ENCODE results near the gene BLACAT1. TPM values are rescaled to one million over a fixed set of nuclear protein-coding genes. Genes with fewer than 3 reads are reported as not detected.

The BLACAT1 gene
- total RNA-seq, 1 experiment from 2014 or later, result not detected

- Histone ChIP-seq H3K9me2 (replicated peaks; ENCODE audit: insufficient read depth, low read length) (no peaks in the 10 kb centered on the region), H2AFZ (ENCODE audit: low read length) (no peak overlapping the region), H3K9ac (ENCODE audit: low read length) (no peak overlapping the region), H3K36me3 (ENCODE audit: insufficient read depth, low read length) (no peaks in the 10 kb centered on the region), H3K4me1 (ENCODE audit: low read length) (no peaks in the 10 kb centered on the region), H4K20me1 (ENCODE audit: insufficient read depth, low read depth, low read length) (no peaks in the 10 kb centered on the region), H3K9me3 (ENCODE audit: low read length) (no peaks in the 10 kb centered on the region), H3K79me2 (ENCODE audit: low read length) (no peaks in the 10 kb centered on the region), H3K4me2 (ENCODE audit: low read depth, low read length, poor library complexity, severe bottlenecking) (no peak overlapping the region), H3K4me3 (ENCODE audit: low read length) (no peak overlapping the region), H3K27me3 (ENCODE audit: low read length) (no peaks in the 10 kb centered on the region), H3K27ac (ENCODE audit: low read length) (no peak overlapping the region)
- DNase-seq, result no peak
Measured at GRCh38 chr1:205449254-205449749, 6.5 kb downstream of the BLACAT1 start.

- H3K27ac ChIP-seq (ENCODE audit: low read length), result no peak overlapping the region
- no peak overlapping the region for H3K4me2 ChIP-seq (ENCODE audit: low read depth, low read length, poor library complexity, severe bottlenecking)
- H3K36me3 ChIP-seq (ENCODE audit: insufficient read depth, low read length), result no peaks in the 10 kb centered on the region
- no peak overlapping the region for H2AFZ ChIP-seq (ENCODE audit: low read length)
- H3K9me3 ChIP-seq (ENCODE audit: low read length), result no peaks in the 10 kb centered on the region
- no peaks in the 10 kb centered on the region for H3K9me2 ChIP-seq (replicated peaks; ENCODE audit: insufficient read depth, low read length)
- H3K27me3 ChIP-seq (ENCODE audit: low read length), result no peaks in the 10 kb centered on the region
- DNase-seq, result no peak
- no peaks in the 10 kb centered on the region for H4K20me1 ChIP-seq (ENCODE audit: insufficient read depth, low read depth, low read length)
- no peak overlapping the region for H3K9ac ChIP-seq (ENCODE audit: low read length)
- no peaks in the 10 kb centered on the region for H3K79me2 ChIP-seq (ENCODE audit: low read length)
- no peak overlapping the region for H3K4me3 ChIP-seq (ENCODE audit: low read length)
- H3K4me1 ChIP-seq (ENCODE audit: low read length), result no peaks in the 10 kb centered on the region
Measured at GRCh38 chr1:205448540-205449253, 7.1 kb downstream of the BLACAT1 start.

GRCh38 chr1:205447457-205448341 lies 8.1 kb downstream of the BLACAT1 start:
- Histone ChIP-seq H3K4me2 (ENCODE audit: low read depth, low read length, poor library complexity, severe bottlenecking) (no peak overlapping the region), H3K79me2 (ENCODE audit: low read length) (no peaks in the 10 kb centered on the region), H2AFZ (ENCODE audit: low read length) (no peak overlapping the region), H3K4me3 (ENCODE audit: low read length) (no peak overlapping the region), H3K9me3 (ENCODE audit: low read length) (no peaks in the 10 kb centered on the region), H3K27me3 (ENCODE audit: low read length) (no peaks in the 10 kb centered on the region), H3K9me2 (replicated peaks; ENCODE audit: insufficient read depth, low read length) (no peaks in the 10 kb centered on the region), H3K9ac (ENCODE audit: low read length) (no peak overlapping the region), H4K20me1 (ENCODE audit: insufficient read depth, low read depth, low read length) (no peaks in the 10 kb centered on the region), H3K36me3 (ENCODE audit: insufficient read depth, low read length) (no peaks in the 10 kb centered on the region), H3K27ac (ENCODE audit: low read length) (no peak overlapping the region), H3K4me1 (ENCODE audit: low read length) (no peaks in the 10 kb centered on the region)
- DNase-seq, result no peak

- H2AFZ ChIP-seq (ENCODE audit: low read length), result no peak overlapping the region
- H4K20me1 ChIP-seq (ENCODE audit: insufficient read depth, low read depth, low read length), result no peaks in the 10 kb centered on the region
- H3K9ac ChIP-seq (ENCODE audit: low read length), result no peak overlapping the region
- H3K79me2 ChIP-seq (ENCODE audit: low read length), result no peaks in the 10 kb centered on the region
- 0 out of 2 replicates have a peak, but pooled peaks cover under 1% of the 10 kb centered on the region for H3K4me1 ChIP-seq (ENCODE audit: low read length)
- no peak overlapping the region for H3K4me3 ChIP-seq (ENCODE audit: low read length)
- no peaks in the 10 kb centered on the region for H3K9me2 ChIP-seq (replicated peaks; ENCODE audit: insufficient read depth, low read length)
- H3K9me3 ChIP-seq (ENCODE audit: low read length), result no peaks in the 10 kb centered on the region
- no peak overlapping the region for H3K4me2 ChIP-seq (ENCODE audit: low read depth, low read length, poor library complexity, severe bottlenecking)
- DNase-seq, result no peak
- no peaks in the 10 kb centered on the region for H3K36me3 ChIP-seq (ENCODE audit: insufficient read depth, low read length)
- H3K27ac ChIP-seq (ENCODE audit: low read length), result no peak overlapping the region
- H3K27me3 ChIP-seq (ENCODE audit: low read length), result no peaks in the 10 kb centered on the region
Measured at GRCh38 chr1:205446828-205447227, 9.0 kb downstream of the BLACAT1 start.

- DNase-seq, result no peak
- H3K4me1 ChIP-seq (ENCODE audit: low read length), result peaks cover 12% of the 10 kb centered on the region
- H2AFZ ChIP-seq (ENCODE audit: low read length), result no peak overlapping the region
- H3K4me2 ChIP-seq (ENCODE audit: low read depth, low read length, poor library complexity, severe bottlenecking), result no peak overlapping the region
- H3K36me3 ChIP-seq (ENCODE audit: insufficient read depth, low read length), result no peaks in the 10 kb centered on the region
- H4K20me1 ChIP-seq (ENCODE audit: insufficient read depth, low read depth, low read length), result no peaks in the 10 kb centered on the region
- no peaks in the 10 kb centered on the region for H3K27me3 ChIP-seq (ENCODE audit: low read length)
- no peak overlapping the region for H3K27ac ChIP-seq (ENCODE audit: low read length)
- H3K9me2 ChIP-seq (replicated peaks; ENCODE audit: insufficient read depth, low read length), result no peaks in the 10 kb centered on the region
- H3K9me3 ChIP-seq (ENCODE audit: low read length), result no peaks in the 10 kb centered on the region
- no peaks in the 10 kb centered on the region for H3K79me2 ChIP-seq (ENCODE audit: low read length)
- H3K9ac ChIP-seq (ENCODE audit: low read length), result no peak overlapping the region
- no peak overlapping the region for H3K4me3 ChIP-seq (ENCODE audit: low read length)
Measured at GRCh38 chr1:205445646-205445935, 10.3 kb downstream of the BLACAT1 start.

- no peak overlapping the region for H2AFZ ChIP-seq (ENCODE audit: low read length)
- no peak overlapping the region for H3K4me2 ChIP-seq (ENCODE audit: low read depth, low read length, poor library complexity, severe bottlenecking)
Measured at GRCh38 chr1:205444931-205445645, 10.8 kb downstream of the BLACAT1 start.

GRCh38 chr1:205444300-205444930 lies 11.4 kb downstream of the BLACAT1 start:
- DNase-seq, result no peak
- Histone ChIP-seq H3K27me3 (ENCODE audit: low read length) (no peaks in the 10 kb centered on the region), H3K4me1 (ENCODE audit: low read length) (peaks cover 18% of the 10 kb centered on the region), H3K9ac (ENCODE audit: low read length) (no peak overlapping the region), H3K4me2 (ENCODE audit: low read depth, low read length, poor library complexity, severe bottlenecking) (no peak overlapping the region), H3K4me3 (ENCODE audit: low read length) (no peak overlapping the region), H3K79me2 (ENCODE audit: low read length) (no peaks in the 10 kb centered on the region), H3K36me3 (ENCODE audit: insufficient read depth, low read length) (no peaks in the 10 kb centered on the region), H2AFZ (ENCODE audit: low read length) (no peak overlapping the region), H4K20me1 (ENCODE audit: insufficient read depth, low read depth, low read length) (no peaks in the 10 kb centered on the region), H3K9me3 (ENCODE audit: low read length) (no peaks in the 10 kb centered on the region), H3K9me2 (replicated peaks; ENCODE audit: insufficient read depth, low read length) (no peaks in the 10 kb centered on the region), H3K27ac (ENCODE audit: low read length) (no peak overlapping the region)

More at GRCh38 chr1:205444931-205445645, 10.8 kb downstream of the BLACAT1 start:
- H3K36me3 ChIP-seq (ENCODE audit: insufficient read depth, low read length), result no peaks in the 10 kb centered on the region
- no peaks in the 10 kb centered on the region for H3K79me2 ChIP-seq (ENCODE audit: low read length)
- no peak overlapping the region for H3K4me3 ChIP-seq (ENCODE audit: low read length)
- peaks cover 17% of the 10 kb centered on the region for H3K4me1 ChIP-seq (ENCODE audit: low read length)
- H3K9me2 ChIP-seq (replicated peaks; ENCODE audit: insufficient read depth, low read length), result no peaks in the 10 kb centered on the region
- no peak for DNase-seq
- H3K9me3 ChIP-seq (ENCODE audit: low read length), result no peaks in the 10 kb centered on the region
- no peak overlapping the region for H3K27ac ChIP-seq (ENCODE audit: low read length)
- H3K9ac ChIP-seq (ENCODE audit: low read length), result no peak overlapping the region
- H3K27me3 ChIP-seq (ENCODE audit: low read length), result no peaks in the 10 kb centered on the region
- no peaks in the 10 kb centered on the region for H4K20me1 ChIP-seq (ENCODE audit: insufficient read depth, low read depth, low read length)
